ENCODE results near the gene ADGB.

DNA sequence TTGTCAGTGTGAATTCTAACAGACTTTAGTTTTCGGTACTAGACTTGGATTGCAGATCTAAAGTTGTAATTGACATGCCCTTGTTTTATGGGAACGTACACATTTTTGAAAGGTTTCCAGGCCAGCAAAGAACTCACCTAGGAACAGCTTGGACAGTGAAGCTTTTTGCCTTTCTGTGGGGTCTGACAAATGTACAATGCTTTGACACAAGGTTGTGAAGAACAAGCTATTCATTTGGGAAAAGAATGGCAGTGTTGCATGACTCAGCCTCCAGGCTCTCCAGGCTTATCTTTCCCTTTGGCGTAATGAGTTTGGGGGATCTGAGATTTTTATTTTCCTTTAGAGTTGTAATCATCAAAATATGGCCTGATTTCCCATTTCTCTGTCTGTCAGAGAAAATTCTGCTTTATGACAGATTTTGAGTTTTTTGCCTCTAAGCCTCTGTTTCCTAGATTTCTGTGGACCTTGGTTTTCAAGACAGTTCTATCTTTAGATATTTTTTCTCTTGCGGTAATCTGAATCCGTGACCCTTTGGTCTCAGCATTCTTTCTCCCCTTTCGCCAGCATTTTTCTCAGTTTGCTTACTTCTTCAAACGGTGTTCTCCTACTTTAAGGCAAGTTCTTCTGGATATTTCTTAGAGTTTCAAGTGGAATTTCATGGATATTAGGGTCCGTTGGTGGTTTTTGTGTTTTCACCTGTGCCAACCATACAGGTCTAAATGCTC is 221.0 kb downstream of the ADGB start:
- no peak for TF ChIP-seq SPI1 (IDR thresholded peaks at IDR 0.05; ENCODE audit: borderline replicate concordance, low read depth)
- TF ChIP-seq, protein P1, sequence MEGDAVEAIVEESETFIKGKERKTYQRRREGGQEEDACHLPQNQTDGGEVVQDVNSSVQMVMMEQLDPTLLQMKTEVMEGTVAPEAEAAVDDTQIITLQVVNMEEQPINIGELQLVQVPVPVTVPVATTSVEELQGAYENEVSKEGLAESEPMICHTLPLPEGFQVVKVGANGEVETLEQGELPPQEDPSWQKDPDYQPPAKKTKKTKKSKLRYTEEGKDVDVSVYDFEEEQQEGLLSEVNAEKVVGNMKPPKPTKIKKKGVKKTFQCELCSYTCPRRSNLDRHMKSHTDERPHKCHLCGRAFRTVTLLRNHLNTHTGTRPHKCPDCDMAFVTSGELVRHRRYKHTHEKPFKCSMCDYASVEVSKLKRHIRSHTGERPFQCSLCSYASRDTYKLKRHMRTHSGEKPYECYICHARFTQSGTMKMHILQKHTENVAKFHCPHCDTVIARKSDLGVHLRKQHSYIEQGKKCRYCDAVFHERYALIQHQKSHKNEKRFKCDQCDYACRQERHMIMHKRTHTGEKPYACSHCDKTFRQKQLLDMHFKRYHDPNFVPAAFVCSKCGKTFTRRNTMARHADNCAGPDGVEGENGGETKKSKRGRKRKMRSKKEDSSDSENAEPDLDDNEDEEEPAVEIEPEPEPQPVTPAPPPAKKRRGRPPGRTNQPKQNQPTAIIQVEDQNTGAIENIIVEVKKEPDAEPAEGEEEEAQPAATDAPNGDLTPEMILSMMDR (IDR thresholded peaks at IDR 0.05; ENCODE audit: insufficient read depth, low read length): no peak
- TF ChIP-seq POLR2AphosphoS5 (IDR thresholded peaks at IDR 0.05; ENCODE audit: low read depth): no peak
- TF ChIP-seq, protein P2, sequence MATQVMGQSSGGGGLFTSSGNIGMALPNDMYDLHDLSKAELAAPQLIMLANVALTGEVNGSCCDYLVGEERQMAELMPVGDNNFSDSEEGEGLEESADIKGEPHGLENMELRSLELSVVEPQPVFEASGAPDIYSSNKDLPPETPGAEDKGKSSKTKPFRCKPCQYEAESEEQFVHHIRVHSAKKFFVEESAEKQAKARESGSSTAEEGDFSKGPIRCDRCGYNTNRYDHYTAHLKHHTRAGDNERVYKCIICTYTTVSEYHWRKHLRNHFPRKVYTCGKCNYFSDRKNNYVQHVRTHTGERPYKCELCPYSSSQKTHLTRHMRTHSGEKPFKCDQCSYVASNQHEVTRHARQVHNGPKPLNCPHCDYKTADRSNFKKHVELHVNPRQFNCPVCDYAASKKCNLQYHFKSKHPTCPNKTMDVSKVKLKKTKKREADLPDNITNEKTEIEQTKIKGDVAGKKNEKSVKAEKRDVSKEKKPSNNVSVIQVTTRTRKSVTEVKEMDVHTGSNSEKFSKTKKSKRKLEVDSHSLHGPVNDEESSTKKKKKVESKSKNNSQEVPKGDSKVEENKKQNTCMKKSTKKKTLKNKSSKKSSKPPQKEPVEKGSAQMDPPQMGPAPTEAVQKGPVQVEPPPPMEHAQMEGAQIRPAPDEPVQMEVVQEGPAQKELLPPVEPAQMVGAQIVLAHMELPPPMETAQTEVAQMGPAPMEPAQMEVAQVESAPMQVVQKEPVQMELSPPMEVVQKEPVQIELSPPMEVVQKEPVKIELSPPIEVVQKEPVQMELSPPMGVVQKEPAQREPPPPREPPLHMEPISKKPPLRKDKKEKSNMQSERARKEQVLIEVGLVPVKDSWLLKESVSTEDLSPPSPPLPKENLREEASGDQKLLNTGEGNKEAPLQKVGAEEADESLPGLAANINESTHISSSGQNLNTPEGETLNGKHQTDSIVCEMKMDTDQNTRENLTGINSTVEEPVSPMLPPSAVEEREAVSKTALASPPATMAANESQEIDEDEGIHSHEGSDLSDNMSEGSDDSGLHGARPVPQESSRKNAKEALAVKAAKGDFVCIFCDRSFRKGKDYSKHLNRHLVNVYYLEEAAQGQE (IDR thresholded peaks at IDR 0.05; ENCODE audit: insufficient replicate concordance, low read depth): no peak
